ENCODE results near the gene PTPRE.

The PTPRE gene

DNA sequence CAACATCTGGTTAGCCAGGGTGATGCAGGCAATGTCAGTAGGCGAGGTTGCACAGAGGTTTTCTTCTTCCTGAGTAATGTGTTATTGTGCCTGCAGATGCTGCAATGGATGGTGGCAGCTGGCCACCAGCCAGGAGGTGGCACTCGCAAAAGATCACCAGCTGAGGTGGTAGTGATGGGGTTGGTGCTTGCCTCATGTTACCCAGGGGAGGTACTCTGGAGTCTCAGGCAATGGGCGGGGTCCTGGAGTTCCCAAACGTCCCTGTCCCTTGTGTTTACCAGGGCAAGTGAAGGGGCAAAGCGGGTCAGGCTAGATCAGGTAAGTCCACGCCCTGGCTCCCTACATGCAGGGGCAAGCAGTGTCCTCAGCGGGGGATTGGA lies 35.3 kb upstream of the PTPRE start:
- TF ChIP-seq, protein P1, sequence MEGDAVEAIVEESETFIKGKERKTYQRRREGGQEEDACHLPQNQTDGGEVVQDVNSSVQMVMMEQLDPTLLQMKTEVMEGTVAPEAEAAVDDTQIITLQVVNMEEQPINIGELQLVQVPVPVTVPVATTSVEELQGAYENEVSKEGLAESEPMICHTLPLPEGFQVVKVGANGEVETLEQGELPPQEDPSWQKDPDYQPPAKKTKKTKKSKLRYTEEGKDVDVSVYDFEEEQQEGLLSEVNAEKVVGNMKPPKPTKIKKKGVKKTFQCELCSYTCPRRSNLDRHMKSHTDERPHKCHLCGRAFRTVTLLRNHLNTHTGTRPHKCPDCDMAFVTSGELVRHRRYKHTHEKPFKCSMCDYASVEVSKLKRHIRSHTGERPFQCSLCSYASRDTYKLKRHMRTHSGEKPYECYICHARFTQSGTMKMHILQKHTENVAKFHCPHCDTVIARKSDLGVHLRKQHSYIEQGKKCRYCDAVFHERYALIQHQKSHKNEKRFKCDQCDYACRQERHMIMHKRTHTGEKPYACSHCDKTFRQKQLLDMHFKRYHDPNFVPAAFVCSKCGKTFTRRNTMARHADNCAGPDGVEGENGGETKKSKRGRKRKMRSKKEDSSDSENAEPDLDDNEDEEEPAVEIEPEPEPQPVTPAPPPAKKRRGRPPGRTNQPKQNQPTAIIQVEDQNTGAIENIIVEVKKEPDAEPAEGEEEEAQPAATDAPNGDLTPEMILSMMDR (IDR thresholded peaks at IDR 0.05; ENCODE audit: low read depth, low read length), result no peak
- no peak overlapping the region for H3K4me3 ChIP-seq (ENCODE audit: low read depth, low read length)
- DNase-seq (ENCODE audit: low read depth, low spot score), result no peak
- in situ Hi-C loops (cut with HindIII; ENCODE audit: low sequenced_read_pairs), result no loop called here

DNA sequence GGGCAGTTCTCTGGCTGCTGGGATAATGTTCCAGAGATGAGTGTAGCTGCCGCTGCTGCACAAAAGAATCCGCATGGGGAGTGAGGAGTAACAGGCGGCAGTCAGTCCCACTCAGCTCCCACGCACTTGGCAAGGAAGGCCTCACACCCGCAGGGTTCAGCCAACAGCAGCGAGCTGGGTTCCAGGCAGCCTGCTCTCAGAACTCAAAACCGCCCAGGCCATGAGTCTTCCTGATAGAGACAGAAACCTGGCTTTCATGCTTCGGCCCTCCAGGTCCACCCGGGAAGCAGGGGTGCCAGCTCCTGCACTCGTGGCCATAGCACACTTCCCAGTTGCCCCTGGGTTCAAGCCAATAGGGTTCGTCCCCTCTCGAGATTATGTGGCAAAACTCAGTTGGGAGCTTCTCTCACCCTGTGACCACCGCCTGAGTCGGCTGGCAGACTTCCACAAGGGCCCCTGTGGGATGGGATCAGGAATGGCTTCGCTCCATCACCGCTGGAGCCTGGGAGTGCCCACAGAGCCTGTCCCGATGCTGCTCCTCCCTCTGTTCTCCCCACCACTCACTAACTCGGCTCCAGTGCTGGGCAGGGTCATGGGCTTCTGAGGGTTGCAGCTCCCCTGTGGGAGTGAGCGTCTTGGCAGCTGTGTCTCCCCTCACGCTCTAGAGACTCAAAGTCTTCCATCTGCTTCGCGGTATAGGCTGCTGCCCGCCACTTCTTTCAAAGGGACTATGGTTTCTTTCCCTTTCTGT lies 34.7 kb upstream of the PTPRE start:
- TF ChIP-seq, protein P1 (IDR thresholded peaks at IDR 0.05; ENCODE audit: low read depth, low read length), result no peak
- in situ Hi-C loops (cut with HindIII; ENCODE audit: low sequenced_read_pairs), result no loop called here
- no peak for DNase-seq (ENCODE audit: low read depth, low spot score)
- H3K4me3 ChIP-seq (ENCODE audit: low read depth, low read length), result no peak overlapping the region

DNA sequence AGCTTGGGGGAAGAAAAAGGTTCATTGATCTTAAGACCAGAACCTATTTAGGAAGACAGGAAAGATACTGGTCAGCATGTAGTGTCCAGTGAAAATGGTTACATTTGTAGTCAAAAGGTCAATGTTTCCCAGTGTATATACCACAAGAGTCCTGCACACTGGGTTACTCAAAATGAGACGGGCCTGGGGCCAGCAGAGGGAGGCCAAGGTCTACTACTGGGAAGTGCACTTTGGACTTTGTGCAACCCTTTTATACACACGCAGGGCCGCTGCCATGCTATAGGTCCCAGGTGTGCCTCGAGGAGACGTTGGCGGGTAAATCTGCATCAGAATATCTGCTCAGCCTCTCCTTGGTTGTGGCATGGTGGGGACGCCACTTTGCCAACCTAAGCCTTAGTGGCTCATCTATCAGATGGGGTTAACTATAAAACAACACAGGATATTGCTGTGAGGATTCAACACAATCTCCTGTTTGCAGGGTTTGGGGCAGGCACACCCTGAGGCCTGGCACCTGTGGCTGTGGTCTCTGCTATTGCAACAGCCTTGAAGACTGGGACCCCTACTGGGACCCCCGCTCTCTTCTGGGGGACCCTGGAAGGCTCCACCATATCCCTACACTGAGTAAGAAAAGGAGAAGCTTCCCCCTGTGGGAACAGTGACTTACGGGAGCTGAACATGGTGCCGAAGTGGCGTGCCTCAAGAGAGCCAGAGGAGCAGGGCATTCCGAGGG lies 33.9 kb upstream of the PTPRE start:
- H3K4me3 ChIP-seq (ENCODE audit: low read depth, low read length), result no peak overlapping the region
- TF ChIP-seq, protein P1 (IDR thresholded peaks at IDR 0.05; ENCODE audit: low read depth, low read length), result no peak
- DNase-seq (ENCODE audit: low read depth, low spot score), result no peak
- in situ Hi-C loops (cut with HindIII; ENCODE audit: low sequenced_read_pairs), result no loop called here

DNA sequence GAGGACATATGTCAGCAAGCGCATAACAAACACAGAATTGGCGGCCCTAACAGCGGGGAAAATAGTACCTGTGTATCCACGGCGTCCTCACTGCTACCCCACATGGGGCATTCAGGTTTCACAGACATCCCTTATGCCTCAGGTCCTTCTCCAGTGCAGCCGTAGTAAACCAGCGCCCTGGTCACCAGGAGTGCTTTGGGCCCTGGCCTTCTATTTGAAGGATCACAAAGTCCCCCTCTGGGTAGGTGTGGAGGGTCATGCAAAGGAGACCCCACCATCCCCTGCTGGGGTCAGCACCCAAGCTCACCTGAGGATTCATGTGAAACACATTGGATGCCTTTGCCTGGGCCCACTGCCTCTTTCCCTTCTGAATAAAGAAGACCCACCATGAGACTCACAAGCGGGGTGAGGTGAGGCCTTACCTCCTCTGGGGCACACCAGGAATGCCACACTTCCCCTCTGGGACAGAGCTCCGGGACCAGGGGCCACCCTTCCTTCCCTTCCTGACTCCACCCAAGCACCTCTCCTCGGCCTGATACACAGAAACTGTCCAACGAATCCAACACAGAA lies 32.9 kb upstream of the PTPRE start:
- no peak for DNase-seq (ENCODE audit: low read depth, low spot score)
- H3K4me3 ChIP-seq (ENCODE audit: low read depth, low read length), result no peak overlapping the region
- in situ Hi-C loops (cut with HindIII; ENCODE audit: low sequenced_read_pairs), result no loop called here
- TF ChIP-seq, protein P1 (IDR thresholded peaks at IDR 0.05; ENCODE audit: low read depth, low read length), result no peak

DNA sequence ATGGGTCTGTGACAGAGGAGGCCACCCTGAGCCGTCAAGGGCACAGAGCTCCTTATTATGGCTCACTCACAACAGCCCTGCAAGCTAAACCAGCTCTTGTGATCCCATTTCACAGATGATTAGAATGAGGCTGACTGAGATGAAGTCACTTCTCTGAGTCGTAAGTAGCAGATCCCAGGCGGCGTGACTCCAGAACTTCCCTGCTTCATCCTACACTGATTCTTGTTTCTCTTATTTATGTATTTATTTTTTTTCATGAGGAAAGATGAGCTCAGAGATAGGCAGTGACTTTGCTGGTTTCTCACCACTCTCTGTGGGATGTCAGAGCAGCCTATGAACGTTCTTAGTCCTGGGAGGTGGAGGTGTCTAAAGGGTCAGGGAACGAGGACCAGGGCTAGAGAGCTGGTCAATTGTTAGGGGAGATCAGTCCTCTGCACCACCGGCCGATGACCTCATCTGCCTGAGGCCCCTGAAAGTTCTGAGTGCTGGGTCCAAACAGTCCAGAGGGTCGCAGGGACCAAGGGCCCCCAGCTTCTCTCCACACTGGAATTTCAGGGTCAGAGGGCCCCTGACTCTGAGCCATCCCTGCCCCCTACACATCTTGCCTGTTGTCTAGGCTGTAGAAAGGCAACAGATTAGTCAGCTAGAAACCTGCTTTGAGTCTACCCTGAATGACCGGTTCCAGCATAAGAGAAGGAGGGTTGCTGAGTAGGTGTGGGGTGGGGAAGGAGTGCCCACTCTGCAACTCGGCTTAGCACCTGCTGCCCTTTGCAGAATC lies 32.0 kb upstream of the PTPRE start:
- TF ChIP-seq, protein P1 (IDR thresholded peaks at IDR 0.05; ENCODE audit: low read depth, low read length), result no peak
- in situ Hi-C loops (cut with HindIII; ENCODE audit: low sequenced_read_pairs), result no loop called here
- no peak overlapping the region for H3K4me3 ChIP-seq (ENCODE audit: low read depth, low read length)
- no peak for DNase-seq (ENCODE audit: low read depth, low spot score)

DNA sequence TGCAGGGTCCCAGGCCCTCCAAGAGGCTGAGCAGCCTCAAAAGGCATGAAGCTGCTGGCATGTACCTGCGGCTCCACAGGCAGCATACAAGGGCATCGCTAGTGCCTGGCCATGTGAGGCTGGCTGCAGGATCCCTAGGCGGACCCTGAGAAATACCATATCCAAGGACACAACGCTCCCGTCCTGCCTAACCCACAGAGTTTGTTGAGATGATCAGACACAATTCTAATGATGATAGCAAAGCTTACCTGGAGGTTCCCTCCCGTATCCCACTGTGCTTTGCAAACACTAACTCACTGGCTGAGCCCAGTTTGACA lies 31.5 kb upstream of the PTPRE start:
- no peak for DNase-seq (ENCODE audit: low read depth, low spot score)
- TF ChIP-seq, protein P1 (IDR thresholded peaks at IDR 0.05; ENCODE audit: low read depth, low read length), result no peak
- in situ Hi-C loops (cut with HindIII; ENCODE audit: low sequenced_read_pairs), result no loop called here
- H3K4me3 ChIP-seq (ENCODE audit: low read depth, low read length), result no peak overlapping the region
